Mesendoderm (in vitro differentiated cells): ENCODE results near the gene ST7.

Source experiments
- DNase-seq: peaks from one replicate; pipeline ENCODE4 v3.0.0; 2013
- H2AK5ac ChIP-seq: 2 replicates; pipeline ENCODE4 v1.6.1; 2013; ENCODE audit warnings: low read length, inconsistent platforms
- H2BK120ac ChIP-seq: 2 replicates; pipeline ENCODE4 v1.6.1; 2013; ENCODE audit warnings: low read depth, mild to moderate bottlenecking, low read length, moderate library complexity, mixed read lengths
- H2BK15ac ChIP-seq: replicated peaks from 2 replicates; pipeline ENCODE4 v1.6.1; 2013; ENCODE audit warnings: low read depth, mild to moderate bottlenecking, moderate library complexity
- H2BK5ac ChIP-seq: 2 replicates; pipeline ENCODE4 v1.6.1; 2013; ENCODE audit warnings: low read length, inconsistent platforms
- H3K18ac ChIP-seq: 2 replicates; pipeline ENCODE4 v1.6.1; 2013; ENCODE audit warnings: mild to moderate bottlenecking, low read length, mixed read lengths
- H3K23ac ChIP-seq: one replicate; pipeline ENCODE4 v1.6.1; 2013; ENCODE audit warnings: low read length
- H3K27ac ChIP-seq: 2 replicates; pipeline ENCODE4 v1.5.1; 2013; ENCODE audit warnings: low read depth, mild to moderate bottlenecking, inconsistent platforms, low read length, moderate library complexity
- H3K27me3 ChIP-seq: 2 replicates; pipeline ENCODE4 v1.6.1; 2013; ENCODE audit warnings: low read length, control low read depth, mild to moderate bottlenecking, inconsistent platforms; ENCODE audit not compliant: insufficient read depth, poor library complexity
- H3K36me3 ChIP-seq: 2 replicates; pipeline ENCODE4 v1.6.1; 2013; ENCODE audit warnings: low read length, inconsistent platforms; ENCODE audit not compliant: control insufficient read depth, insufficient read depth
- H3K4ac ChIP-seq: one replicate; pipeline ENCODE4 v1.6.1; 2013; ENCODE audit warnings: low read depth, mild to moderate bottlenecking, low read length, moderate library complexity
- H3K4me1 ChIP-seq: 2 replicates; pipeline ENCODE4 v1.6.1; 2013; ENCODE audit warnings: low read depth, low read length, inconsistent platforms; ENCODE audit not compliant: control insufficient read depth
- H3K4me2 ChIP-seq: 2 replicates; pipeline ENCODE4 v1.6.1; 2013; ENCODE audit warnings: low read length
- H3K4me3 ChIP-seq: 2 replicates; pipeline ENCODE4 v1.5.1; 2013; ENCODE audit warnings: mild to moderate bottlenecking, low read length
- H3K56ac ChIP-seq: one replicate; pipeline ENCODE4 v1.6.1; 2013; ENCODE audit warnings: low read length
- H3K79me1 ChIP-seq: 2 replicates; pipeline ENCODE4 v1.6.1; 2013; ENCODE audit warnings: low read length, inconsistent platforms
- H3K79me2 ChIP-seq: 2 replicates; pipeline ENCODE4 v1.6.1; 2013; ENCODE audit warnings: mild to moderate bottlenecking, low read length; ENCODE audit not compliant: control insufficient read depth, insufficient read depth
- H3K9ac ChIP-seq: 2 replicates; pipeline ENCODE4 v1.6.1; 2013; ENCODE audit warnings: low read length, inconsistent platforms
- H4K5ac ChIP-seq: one replicate; pipeline ENCODE4 v1.6.1; 2013; ENCODE audit warnings: low read length
- H4K8ac ChIP-seq: one replicate; pipeline ENCODE4 v1.6.1; 2013; ENCODE audit warnings: low read depth, mild to moderate bottlenecking, control low read depth, low read length, moderate library complexity
- WGBS: extraction: QIAGEN DNeasy Blood & Tissue Kit; methylation state at CpG from one replicate; pipeline ENCODE4 v1.1.7; 2013; ENCODE audit warnings: low lambda C conversion rate, missing lambda C conversion rate; ENCODE audit not compliant: insufficient coverage; ENCODE audit errors: extremely low coverage; 5-methylcytosine and 5-hydroxymethylcytosine counted together

ST7 gene

GRCh38 chr7:116951366-116952292 lies 1.7 kb upstream of the ST7 start:
- H4K5ac ChIP-seq, result no peak overlapping the region
- H3K79me1 ChIP-seq, result peaks cover 2% of the 10 kb centered on the region
- no peaks in the 10 kb centered on the region for H3K27me3 ChIP-seq
- H3K18ac ChIP-seq, result no peak overlapping the region
- H2BK15ac ChIP-seq, result no peak overlapping the region
- no peak overlapping the region for H2AK5ac ChIP-seq
- no peak overlapping the region for H3K9ac ChIP-seq
- no peak overlapping the region for H3K4me2 ChIP-seq
- no peak overlapping the region for H4K8ac ChIP-seq
- no CpG with 5 or more reads among the region's 17 CpGs for WGBS
- H2BK120ac ChIP-seq, result no peak overlapping the region
- no peaks in the 10 kb centered on the region for H3K79me2 ChIP-seq
- no peaks in the 10 kb centered on the region for H3K36me3 ChIP-seq
- H3K56ac ChIP-seq, result no peak overlapping the region
- H2BK5ac ChIP-seq, result no peak overlapping the region
- H3K4me1 ChIP-seq, result peaks cover 2% of the 10 kb centered on the region
- no peak overlapping the region for H3K4me3 ChIP-seq
- H3K4ac ChIP-seq, result no peak overlapping the region
- no peak for DNase-seq
- H3K27ac ChIP-seq, result no peak overlapping the region
- no peak overlapping the region for H3K23ac ChIP-seq

- Histone ChIP-seq H3K4ac (peak overlapping the region; percentile 96), H2BK120ac (no peak overlapping the region), H3K27ac (peak overlapping the region; percentile 92), H3K23ac (no peak overlapping the region), H2BK15ac (no peak overlapping the region), H3K27me3 (no peaks in the 10 kb centered on the region), H2AK5ac (no peak overlapping the region), H3K79me2 (no peaks in the 10 kb centered on the region), H3K4me2 (peak overlapping the region; percentile 63), H4K8ac (peak overlapping the region; percentile 97), H3K36me3 (no peaks in the 10 kb centered on the region), H3K79me1 (peaks cover 2% of the 10 kb centered on the region), H3K56ac (peak overlapping the region; percentile 81), H2BK5ac (no peak overlapping the region), H3K4me3 (peak overlapping the region; percentile 18), H3K9ac (peak overlapping the region; percentile 93), H4K5ac (no peak overlapping the region), H3K18ac (peak overlapping the region; percentile 42), H3K4me1 (peaks cover 2% of the 10 kb centered on the region)
- no CpG with 5 or more reads among the region's 25 CpGs for WGBS
- DNase-seq, result peak; percentile 82
Measured at GRCh38 chr7:116952635-116953371, 498 bp upstream of the ST7 start.

- Histone ChIP-seq H3K27ac (peak overlapping the region; percentile 92), H3K4me3 (peak overlapping the region; percentile 81), H3K4me2 (peak overlapping the region; percentile 69), H4K8ac (peak overlapping the region; percentile 95), H3K36me3 (no peaks in the 10 kb centered on the region), H2BK15ac (no peak overlapping the region), H3K79me1 (peaks cover 2% of the 10 kb centered on the region), H3K9ac (peak overlapping the region; percentile 93), H2BK120ac (no peak overlapping the region), H4K5ac (no peak overlapping the region), H2BK5ac (peak overlapping the region; percentile 61), H3K79me2 (no peaks in the 10 kb centered on the region), H3K18ac (peak overlapping the region; percentile 42), H3K56ac (peak overlapping the region; percentile 98), H3K27me3 (no peaks in the 10 kb centered on the region), H2AK5ac (no peak overlapping the region), H3K4me1 (peaks cover 2% of the 10 kb centered on the region), H3K23ac (no peak overlapping the region), H3K4ac (peak overlapping the region; percentile 5)
- no CpG with 5 or more reads among the region's 63 CpGs for WGBS
- DNase-seq, result peak; percentile 95
Measured at GRCh38 chr7:116953906-116954838, 871 bp downstream of the ST7 start.

DNA sequence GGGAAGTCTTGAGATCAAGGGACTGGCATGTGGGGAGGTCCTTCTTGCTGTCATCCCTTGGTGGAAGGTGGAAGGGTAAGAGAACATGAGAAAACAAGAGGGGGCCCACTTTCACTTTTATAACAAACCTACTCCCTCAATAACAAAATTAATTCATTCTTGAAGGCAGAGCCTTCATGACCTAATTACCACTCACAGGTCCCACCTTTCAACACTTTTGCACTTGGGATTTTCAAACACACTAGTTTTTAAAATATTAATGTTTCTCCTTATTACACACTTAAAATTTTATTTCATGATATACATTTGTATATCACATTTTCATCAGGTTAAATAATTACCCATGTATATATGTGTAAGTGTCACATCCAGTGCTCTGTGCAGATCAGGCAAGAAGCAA lies 2.0 kb downstream of the ST7 start:
- Histone ChIP-seq H3K4me2 (no peak overlapping the region), H2BK120ac (no peak overlapping the region), H3K79me2 (no peaks in the 10 kb centered on the region), H4K5ac (no peak overlapping the region), H3K9ac (no peak overlapping the region), H3K27me3 (no peaks in the 10 kb centered on the region), H3K36me3 (no peaks in the 10 kb centered on the region), H3K23ac (no peak overlapping the region), H2AK5ac (no peak overlapping the region), H3K4me3 (no peak overlapping the region), H4K8ac (no peak overlapping the region), H3K79me1 (peaks cover 2% of the 10 kb centered on the region), H3K18ac (no peak overlapping the region), H3K27ac (no peak overlapping the region), H3K4ac (no peak overlapping the region), H2BK5ac (no peak overlapping the region), H3K56ac (no peak overlapping the region), H3K4me1 (peaks cover 2% of the 10 kb centered on the region), H2BK15ac (no peak overlapping the region)
- no peak for DNase-seq

- Histone ChIP-seq H4K5ac (no peak overlapping the region), H3K4me1 (peaks cover 2% of the 10 kb centered on the region), H3K18ac (no peak overlapping the region), H3K9ac (no peak overlapping the region), H3K4me3 (no peak overlapping the region), H2BK5ac (no peak overlapping the region), H2AK5ac (no peak overlapping the region), H3K79me1 (peaks cover 2% of the 10 kb centered on the region), H3K27ac (no peak overlapping the region), H3K56ac (no peak overlapping the region), H2BK120ac (no peak overlapping the region), H3K36me3 (no peaks in the 10 kb centered on the region), H3K4ac (no peak overlapping the region), H3K79me2 (no peaks in the 10 kb centered on the region), H2BK15ac (no peak overlapping the region), H4K8ac (peak overlapping the region; percentile 28), H3K23ac (no peak overlapping the region), H3K4me2 (no peak overlapping the region), H3K27me3 (no peaks in the 10 kb centered on the region)
- DNase-seq, result no peak
- no CpG with 5 or more reads among the region's 4 CpGs for WGBS
Measured at GRCh38 chr7:116955801-116956476, 2.6 kb downstream of the ST7 start.
